Measurements from ENCODE around the gene SBF2.

- no peak for TF ChIP-seq REST (IDR thresholded peaks at IDR 0.05; ENCODE audit: insufficient replicate concordance, low read depth)
- no peak for TF ChIP-seq CTCF (IDR thresholded peaks at IDR 0.05; ENCODE audit: insufficient read depth, low read length)
- TF ChIP-seq POLR2AphosphoS5 (IDR thresholded peaks at IDR 0.05; ENCODE audit: low read depth), result no peak
- TF ChIP-seq GABPA (IDR thresholded peaks at IDR 0.05; ENCODE audit: low read depth), result no peak
Measured at GRCh38 chr11:10147195-10147594, 146.8 kb downstream of the SBF2 start.
